C4-2B (cell line): Measurements from ENCODE around the gene SHBG.

Source experiments
- ZFX ChIP-seq: fragments of 450-650 bp; IDR thresholded peaks from 2 replicates; pipeline ENCODE4 v1.6.1; 2017
- TF ChIP-seq, protein P1 (sequence below): fragments of 450-650 bp; conservative IDR thresholded peaks from 2 replicates; pipeline ENCODE4 v1.5.1; 2017; ENCODE audit warnings: mild to moderate bottlenecking

DNA sequence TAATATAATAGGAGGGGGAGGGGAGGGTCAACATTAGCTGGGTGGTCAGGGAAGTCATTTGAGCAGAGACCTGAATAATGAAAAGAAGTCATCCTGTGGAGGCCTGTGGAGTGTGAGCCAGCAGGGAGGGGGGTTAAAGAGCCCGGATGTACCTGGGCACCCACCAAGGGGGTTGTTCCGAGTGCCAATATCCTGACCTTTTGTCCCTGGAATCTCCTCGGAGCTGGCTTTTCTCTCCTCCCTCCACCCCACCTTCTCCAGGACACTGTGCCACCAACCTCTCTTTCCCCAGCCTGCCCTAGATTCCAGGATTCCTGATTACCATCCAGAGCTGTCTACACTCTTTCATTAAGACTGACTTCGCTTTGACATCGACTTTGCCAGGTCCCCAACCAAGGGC, 6.2 kb downstream of the SHBG start:
- TF ChIP-seq, protein P1, sequence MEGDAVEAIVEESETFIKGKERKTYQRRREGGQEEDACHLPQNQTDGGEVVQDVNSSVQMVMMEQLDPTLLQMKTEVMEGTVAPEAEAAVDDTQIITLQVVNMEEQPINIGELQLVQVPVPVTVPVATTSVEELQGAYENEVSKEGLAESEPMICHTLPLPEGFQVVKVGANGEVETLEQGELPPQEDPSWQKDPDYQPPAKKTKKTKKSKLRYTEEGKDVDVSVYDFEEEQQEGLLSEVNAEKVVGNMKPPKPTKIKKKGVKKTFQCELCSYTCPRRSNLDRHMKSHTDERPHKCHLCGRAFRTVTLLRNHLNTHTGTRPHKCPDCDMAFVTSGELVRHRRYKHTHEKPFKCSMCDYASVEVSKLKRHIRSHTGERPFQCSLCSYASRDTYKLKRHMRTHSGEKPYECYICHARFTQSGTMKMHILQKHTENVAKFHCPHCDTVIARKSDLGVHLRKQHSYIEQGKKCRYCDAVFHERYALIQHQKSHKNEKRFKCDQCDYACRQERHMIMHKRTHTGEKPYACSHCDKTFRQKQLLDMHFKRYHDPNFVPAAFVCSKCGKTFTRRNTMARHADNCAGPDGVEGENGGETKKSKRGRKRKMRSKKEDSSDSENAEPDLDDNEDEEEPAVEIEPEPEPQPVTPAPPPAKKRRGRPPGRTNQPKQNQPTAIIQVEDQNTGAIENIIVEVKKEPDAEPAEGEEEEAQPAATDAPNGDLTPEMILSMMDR, result no peak
- TF ChIP-seq ZFX, result no peak
